GM23338 (cell line): ENCODE measurements around the gene DLX3. TPM values are rescaled to one million over a fixed set of nuclear protein-coding genes. Genes with fewer than 3 reads are reported as not detected.

Source experiments
- ATAC-seq: fragments of 200-7000 bp; cut with Tn5 transposase; 3 replicates; pipeline ENCODE4 v1.9.1; 2020
- DNase-seq: peaks from one replicate; pipeline ENCODE4 v3.0.0-alpha.2; 2015; ENCODE audit warnings: low spot score
- H2AFZ ChIP-seq: fragments of 200-600 bp; sonication (generic); 2 replicates; pipeline ENCODE4 v1.8.0; 2016; ENCODE audit warnings: antibody characterized with exemption, mild to moderate bottlenecking, moderate library complexity
- H3F3A ChIP-seq: fragments of 200-600 bp; sonication (generic); replicated peaks from 2 replicates; pipeline ENCODE4 v1.8.0; 2017; ENCODE audit warnings: antibody characterized with exemption, mixed run types, low read depth
- H3K27ac ChIP-seq: fragments of 200-600 bp; sonication (generic); 2 replicates; pipeline ENCODE4 v1.6.1; 2016; ENCODE audit warnings: low read depth
- H3K27me3 ChIP-seq: fragments of 200-600 bp; sonication (generic); 2 replicates; pipeline ENCODE4 v1.8.0; 2016; ENCODE audit warnings: mild to moderate bottlenecking, mixed run types, moderate library complexity; ENCODE audit not compliant: insufficient read depth
- H3K36me3 ChIP-seq: fragments of 200-600 bp; sonication (generic); 2 replicates; pipeline ENCODE4 v1.8.0; 2016; ENCODE audit warnings: mild to moderate bottlenecking; ENCODE audit not compliant: insufficient read depth
- H3K4me1 ChIP-seq: fragments of 200-600 bp; sonication (generic); 2 replicates; pipeline ENCODE4 v1.8.0; 2016; ENCODE audit warnings: mild to moderate bottlenecking, moderate library complexity; ENCODE audit not compliant: insufficient read depth
- H3K4me2 ChIP-seq: fragments of 200-600 bp; sonication (generic); 2 replicates; pipeline ENCODE4 v1.7.1; 2017; ENCODE audit warnings: mixed run types
- H3K4me3 ChIP-seq: fragments of 200-600 bp; sonication (generic); 2 replicates; pipeline ENCODE4 v1.6.1; 2016; ENCODE audit warnings: mixed run types
- H3K79me2 ChIP-seq: fragments of 200-600 bp; sonication (generic); replicated peaks from 2 replicates; pipeline ENCODE4 v1.8.0; 2017; ENCODE audit warnings: mild to moderate bottlenecking; ENCODE audit not compliant: insufficient read depth
- H3K9me2 ChIP-seq: fragments of 200-600 bp; sonication (generic); 2 replicates; pipeline ENCODE4 v1.8.0; 2017; ENCODE audit not compliant: insufficient read depth
- H4K20me1 ChIP-seq: fragments of 200-600 bp; sonication (generic); replicated peaks from 2 replicates; pipeline ENCODE4 v1.8.0; 2017; ENCODE audit warnings: mild to moderate bottlenecking; ENCODE audit not compliant: insufficient read depth
- H3K27ac Mint-ChIP-seq: 2 replicates; pipeline ENCODE4 v1.8.0; 2020; ENCODE audit warnings: inconsistent platforms, mild to moderate bottlenecking, moderate library complexity, mixed read lengths
- H3K27me3 Mint-ChIP-seq: 3 replicates; pipeline ENCODE4 v1.8.0; 2022; ENCODE audit warnings: low read depth, mild to moderate bottlenecking, moderate library complexity, mixed read lengths, inconsistent platforms; ENCODE audit not compliant: insufficient read depth, poor library complexity
- H3K36me3 Mint-ChIP-seq: 3 replicates; pipeline ENCODE4 v1.8.0; 2021; ENCODE audit warnings: low read depth, mild to moderate bottlenecking, inconsistent platforms, moderate library complexity, mixed read lengths
- H3K4me1 Mint-ChIP-seq: 3 replicates; pipeline ENCODE4 v1.8.0; 2020; ENCODE audit warnings: mild to moderate bottlenecking, inconsistent platforms, mixed read lengths
- H3K4me3 Mint-ChIP-seq: 3 replicates; pipeline ENCODE4 v1.8.0; 2021; ENCODE audit warnings: moderate library complexity, mild to moderate bottlenecking, inconsistent platforms, mixed read lengths
- H3K9me3 Mint-ChIP-seq: 3 replicates; pipeline ENCODE4 v1.8.0; 2020; ENCODE audit warnings: moderate library complexity, mild to moderate bottlenecking, inconsistent platforms, mixed read lengths
- CREB1 ChIP-seq: fragments of 250-450 bp; sonication (Bioruptor Pico); IDR thresholded peaks from 2 replicates; pipeline ENCODE4 v1.5.0; 2020; ENCODE audit warnings: low read depth, mild to moderate bottlenecking, moderate library complexity
- EZH2 ChIP-seq: fragments of 200-600 bp; sonication (generic); IDR thresholded peaks from one replicate; pipeline ENCODE4 v1.8.0; 2017; ENCODE audit warnings: antibody characterized with exemption, mild to moderate bottlenecking, low read depth; ENCODE audit not compliant: unreplicated experiment
- EZH2phosphoT487 ChIP-seq: fragments of 200-600 bp; sonication (generic); IDR thresholded peaks from one replicate; pipeline ENCODE4 v1.8.1; 2018; ENCODE audit warnings: antibody characterized with exemption; ENCODE audit not compliant: unreplicated experiment
- JUNB ChIP-seq: IDR thresholded peaks from one replicate; pipeline ENCODE4 v1.6.1; 2016; ENCODE audit warnings: antibody characterized with exemption; ENCODE audit not compliant: unreplicated experiment
- NANOG ChIP-seq: IDR thresholded peaks from 2 replicates; pipeline ENCODE4 v1.6.1; 2016; ENCODE audit warnings: antibody characterized with exemption, borderline replicate concordance
- POLR2AphosphoS5 ChIP-seq: IDR thresholded peaks from 2 replicates; pipeline ENCODE4 v1.6.1; 2016; ENCODE audit warnings: antibody characterized with exemption, low read depth
- STAT1 ChIP-seq: IDR thresholded peaks from one replicate; pipeline ENCODE4 v1.6.1; 2016; ENCODE audit warnings: antibody characterized with exemption; ENCODE audit not compliant: unreplicated experiment
- ZNF114 ChIP-seq: fragments of 250-450 bp; sonication (Bioruptor Pico); IDR thresholded peaks from 2 replicates; pipeline ENCODE4 v1.5.0; 2020; ENCODE audit warnings: mild to moderate bottlenecking, moderate library complexity
- ZNF331 ChIP-seq: fragments of 250-450 bp; sonication (Bioruptor Pico); IDR thresholded peaks from 2 replicates; pipeline ENCODE4 v1.5.0; 2020; ENCODE audit warnings: low read depth, mild to moderate bottlenecking, moderate library complexity
- polyA plus RNA-seq: library from polyadenylated mRNA; unstranded; fragments of >200 nt; fragmentation: Nextera tagmentation; extraction: Ambion mirVana; gene quantifications from 2 replicates; pipeline ENCODE4 v1.2.1, GENCODE V29; 2016
- total RNA-seq: library from RNA; depleted of rRNA; stranded (reverse); fragments of >200 nt; shearing (Covaris generic); gene quantifications from 2 replicates; pipeline ENCODE4 v1.2.3, GENCODE V29; 2014
- TF ChIP-seq, protein P1 (sequence below), 2 experiments: fragments of 200-600 bp in 1 of 2; sonication (generic) in 1 of 2; conservative IDR thresholded peaks; 2 replicates each; pipeline versions ENCODE4 v1.5.1 to v1.6.1; 2016 to 2017; ENCODE audit warnings: antibody characterized with exemption in 2 of 2, low read depth in 2 of 2, mild to moderate bottlenecking in 2 of 2, moderate library complexity in 1 of 2
- TF ChIP-seq, protein P2 (sequence below): fragments of 250-450 bp; sonication (Bioruptor Pico); IDR thresholded peaks from 2 replicates; pipeline ENCODE4 v1.5.0; 2020; ENCODE audit warnings: mild to moderate bottlenecking, moderate library complexity
- TF ChIP-seq, protein P3 (sequence below): IDR thresholded peaks from one replicate; pipeline ENCODE4 v1.6.1; 2018; ENCODE audit warnings: antibody characterized with exemption; ENCODE audit not compliant: unreplicated experiment
- TF ChIP-seq, protein P4 (sequence below): IDR thresholded peaks from 2 replicates; pipeline ENCODE4 v1.6.1; 2016; ENCODE audit warnings: antibody characterized with exemption

The DLX3 gene
- total and polyA plus RNA-seq, 2 experiments from 2014 or later = 0.14 to 0.27 TPM

DNA sequence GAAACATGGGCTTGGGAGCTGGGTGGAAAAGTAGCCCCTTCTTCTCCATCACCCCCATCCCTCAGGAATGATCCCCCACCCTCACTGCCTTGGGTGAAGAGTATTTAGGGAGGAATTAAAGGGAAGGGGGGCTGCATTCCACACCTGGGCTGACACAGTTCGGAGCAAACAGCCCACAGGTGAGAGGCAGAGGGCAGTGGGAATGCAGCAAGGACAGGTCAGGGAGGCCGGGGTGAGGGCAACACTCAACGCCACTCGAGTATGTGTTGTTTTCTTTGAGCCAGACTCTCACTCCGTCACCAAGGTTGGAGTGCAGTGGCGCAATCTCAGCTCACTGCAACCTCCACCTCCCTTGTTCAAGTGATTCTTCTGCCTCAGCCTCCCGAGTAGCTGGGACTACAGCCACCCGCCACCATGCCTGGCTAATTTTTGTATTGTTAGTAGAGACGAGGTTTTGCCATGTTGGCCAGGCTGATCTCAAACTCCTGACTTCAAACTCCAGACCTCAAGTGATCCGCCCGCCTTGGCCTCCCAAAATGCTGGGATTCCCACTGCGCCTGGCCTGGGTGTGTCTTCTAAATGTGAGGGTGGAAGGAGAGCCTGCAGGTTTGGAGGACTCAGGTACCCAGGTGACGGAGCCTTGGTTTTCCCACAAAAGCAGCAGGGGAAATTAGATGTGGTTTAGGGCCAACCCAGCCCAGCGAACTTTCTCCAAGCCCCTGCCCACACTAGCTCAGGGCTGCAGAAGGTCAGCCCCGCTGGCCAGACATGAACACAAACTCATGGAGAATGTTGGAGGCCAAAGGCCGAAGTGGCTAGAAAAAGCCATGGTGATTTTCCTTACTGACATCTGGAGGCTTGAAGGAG lies 39.7 kb upstream of the DLX3 start:
- H3K9me3 Mint-ChIP-seq = no peaks in the 10 kb centered on the region
- H3K4me1 Mint-ChIP-seq = peaks cover 14% of the 10 kb centered on the region; the same call in 2 of the 3 replicates
- no peak overlapping the region for H3K4me3 ChIP-seq
- peaks cover 5% of the 10 kb centered on the region for H3K27me3 Mint-ChIP-seq
- H3K4me3 Mint-ChIP-seq = no peak overlapping the region; the same call in 2 of the 3 replicates
- no peak overlapping the region for H3K27ac ChIP-seq
- H3K4me1 ChIP-seq = peaks cover 4% of the 10 kb centered on the region; the same call in 1 of the 2 replicates
- TF ChIP-seq, protein P1, sequence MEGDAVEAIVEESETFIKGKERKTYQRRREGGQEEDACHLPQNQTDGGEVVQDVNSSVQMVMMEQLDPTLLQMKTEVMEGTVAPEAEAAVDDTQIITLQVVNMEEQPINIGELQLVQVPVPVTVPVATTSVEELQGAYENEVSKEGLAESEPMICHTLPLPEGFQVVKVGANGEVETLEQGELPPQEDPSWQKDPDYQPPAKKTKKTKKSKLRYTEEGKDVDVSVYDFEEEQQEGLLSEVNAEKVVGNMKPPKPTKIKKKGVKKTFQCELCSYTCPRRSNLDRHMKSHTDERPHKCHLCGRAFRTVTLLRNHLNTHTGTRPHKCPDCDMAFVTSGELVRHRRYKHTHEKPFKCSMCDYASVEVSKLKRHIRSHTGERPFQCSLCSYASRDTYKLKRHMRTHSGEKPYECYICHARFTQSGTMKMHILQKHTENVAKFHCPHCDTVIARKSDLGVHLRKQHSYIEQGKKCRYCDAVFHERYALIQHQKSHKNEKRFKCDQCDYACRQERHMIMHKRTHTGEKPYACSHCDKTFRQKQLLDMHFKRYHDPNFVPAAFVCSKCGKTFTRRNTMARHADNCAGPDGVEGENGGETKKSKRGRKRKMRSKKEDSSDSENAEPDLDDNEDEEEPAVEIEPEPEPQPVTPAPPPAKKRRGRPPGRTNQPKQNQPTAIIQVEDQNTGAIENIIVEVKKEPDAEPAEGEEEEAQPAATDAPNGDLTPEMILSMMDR (conservative IDR thresholded peaks at IDR 0.05; ENCODE audit: low read depth in 2 of 2) = no peak
- TF ChIP-seq STAT1 (no peak), JUNB (no peak), POLR2AphosphoS5 (no peak), EZH2 (no peak), EZH2phosphoT487 (no peak), ZNF114 (CRISPR knock-in tag) (no peak), ZNF331 (CRISPR knock-in tag) (no peak), CREB1 (CRISPR knock-in tag) (no peak), NANOG (no peak)
- TF ChIP-seq, protein P2, sequence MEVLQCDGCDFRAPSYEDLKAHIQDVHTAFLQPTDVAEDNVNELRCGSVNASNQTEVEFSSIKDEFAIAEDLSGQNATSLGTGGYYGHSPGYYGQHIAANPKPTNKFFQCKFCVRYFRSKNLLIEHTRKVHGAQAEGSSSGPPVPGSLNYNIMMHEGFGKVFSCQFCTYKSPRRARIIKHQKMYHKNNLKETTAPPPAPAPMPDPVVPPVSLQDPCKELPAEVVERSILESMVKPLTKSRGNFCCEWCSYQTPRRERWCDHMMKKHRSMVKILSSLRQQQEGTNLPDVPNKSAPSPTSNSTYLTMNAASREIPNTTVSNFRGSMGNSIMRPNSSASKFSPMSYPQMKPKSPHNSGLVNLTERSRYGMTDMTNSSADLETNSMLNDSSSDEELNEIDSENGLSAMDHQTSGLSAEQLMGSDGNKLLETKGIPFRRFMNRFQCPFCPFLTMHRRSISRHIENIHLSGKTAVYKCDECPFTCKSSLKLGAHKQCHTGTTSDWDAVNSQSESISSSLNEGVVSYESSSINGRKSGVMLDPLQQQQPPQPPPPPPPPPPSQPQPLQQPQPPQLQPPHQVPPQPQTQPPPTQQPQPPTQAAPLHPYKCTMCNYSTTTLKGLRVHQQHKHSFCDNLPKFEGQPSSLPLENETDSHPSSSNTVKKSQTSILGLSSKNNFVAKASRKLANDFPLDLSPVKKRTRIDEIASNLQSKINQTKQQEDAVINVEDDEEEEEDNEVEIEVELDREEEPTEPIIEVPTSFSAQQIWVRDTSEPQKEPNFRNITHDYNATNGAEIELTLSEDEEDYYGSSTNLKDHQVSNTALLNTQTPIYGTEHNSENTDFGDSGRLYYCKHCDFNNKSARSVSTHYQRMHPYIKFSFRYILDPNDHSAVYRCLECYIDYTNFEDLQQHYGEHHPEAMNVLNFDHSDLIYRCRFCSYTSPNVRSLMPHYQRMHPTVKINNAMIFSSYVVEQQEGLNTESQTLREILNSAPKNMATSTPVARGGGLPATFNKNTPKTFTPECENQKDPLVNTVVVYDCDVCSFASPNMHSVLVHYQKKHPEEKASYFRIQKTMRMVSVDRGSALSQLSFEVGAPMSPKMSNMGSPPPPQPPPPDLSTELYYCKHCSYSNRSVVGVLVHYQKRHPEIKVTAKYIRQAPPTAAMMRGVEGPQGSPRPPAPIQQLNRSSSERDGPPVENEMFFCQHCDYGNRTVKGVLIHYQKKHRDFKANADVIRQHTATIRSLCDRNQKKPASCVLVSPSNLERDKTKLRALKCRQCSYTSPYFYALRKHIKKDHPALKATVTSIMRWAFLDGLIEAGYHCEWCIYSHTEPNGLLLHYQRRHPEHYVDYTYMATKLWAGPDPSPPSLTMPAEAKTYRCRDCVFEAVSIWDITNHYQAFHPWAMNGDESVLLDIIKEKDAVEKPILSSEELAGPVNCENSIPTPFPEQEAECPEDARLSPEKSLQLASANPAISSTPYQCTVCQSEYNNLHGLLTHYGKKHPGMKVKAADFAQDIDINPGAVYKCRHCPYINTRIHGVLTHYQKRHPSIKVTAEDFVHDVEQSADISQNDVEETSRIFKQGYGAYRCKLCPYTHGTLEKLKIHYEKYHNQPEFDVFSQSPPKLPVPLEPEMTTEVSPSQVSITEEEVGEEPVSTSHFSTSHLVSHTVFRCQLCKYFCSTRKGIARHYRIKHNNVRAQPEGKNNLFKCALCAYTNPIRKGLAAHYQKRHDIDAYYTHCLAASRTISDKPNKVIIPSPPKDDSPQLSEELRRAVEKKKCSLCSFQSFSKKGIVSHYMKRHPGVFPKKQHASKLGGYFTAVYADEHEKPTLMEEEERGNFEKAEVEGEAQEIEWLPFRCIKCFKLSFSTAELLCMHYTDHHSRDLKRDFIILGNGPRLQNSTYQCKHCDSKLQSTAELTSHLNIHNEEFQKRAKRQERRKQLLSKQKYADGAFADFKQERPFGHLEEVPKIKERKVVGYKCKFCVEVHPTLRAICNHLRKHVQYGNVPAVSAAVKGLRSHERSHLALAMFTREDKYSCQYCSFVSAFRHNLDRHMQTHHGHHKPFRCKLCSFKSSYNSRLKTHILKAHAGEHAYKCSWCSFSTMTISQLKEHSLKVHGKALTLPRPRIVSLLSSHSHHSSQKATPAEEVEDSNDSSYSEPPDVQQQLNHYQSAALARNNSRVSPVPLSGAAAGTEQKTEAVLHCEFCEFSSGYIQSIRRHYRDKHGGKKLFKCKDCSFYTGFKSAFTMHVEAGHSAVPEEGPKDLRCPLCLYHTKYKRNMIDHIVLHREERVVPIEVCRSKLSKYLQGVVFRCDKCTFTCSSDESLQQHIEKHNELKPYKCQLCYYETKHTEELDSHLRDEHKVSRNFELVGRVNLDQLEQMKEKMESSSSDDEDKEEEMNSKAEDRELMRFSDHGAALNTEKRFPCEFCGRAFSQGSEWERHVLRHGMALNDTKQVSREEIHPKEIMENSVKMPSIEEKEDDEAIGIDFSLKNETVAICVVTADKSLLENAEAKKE = no peak
- TF ChIP-seq, protein P3, sequence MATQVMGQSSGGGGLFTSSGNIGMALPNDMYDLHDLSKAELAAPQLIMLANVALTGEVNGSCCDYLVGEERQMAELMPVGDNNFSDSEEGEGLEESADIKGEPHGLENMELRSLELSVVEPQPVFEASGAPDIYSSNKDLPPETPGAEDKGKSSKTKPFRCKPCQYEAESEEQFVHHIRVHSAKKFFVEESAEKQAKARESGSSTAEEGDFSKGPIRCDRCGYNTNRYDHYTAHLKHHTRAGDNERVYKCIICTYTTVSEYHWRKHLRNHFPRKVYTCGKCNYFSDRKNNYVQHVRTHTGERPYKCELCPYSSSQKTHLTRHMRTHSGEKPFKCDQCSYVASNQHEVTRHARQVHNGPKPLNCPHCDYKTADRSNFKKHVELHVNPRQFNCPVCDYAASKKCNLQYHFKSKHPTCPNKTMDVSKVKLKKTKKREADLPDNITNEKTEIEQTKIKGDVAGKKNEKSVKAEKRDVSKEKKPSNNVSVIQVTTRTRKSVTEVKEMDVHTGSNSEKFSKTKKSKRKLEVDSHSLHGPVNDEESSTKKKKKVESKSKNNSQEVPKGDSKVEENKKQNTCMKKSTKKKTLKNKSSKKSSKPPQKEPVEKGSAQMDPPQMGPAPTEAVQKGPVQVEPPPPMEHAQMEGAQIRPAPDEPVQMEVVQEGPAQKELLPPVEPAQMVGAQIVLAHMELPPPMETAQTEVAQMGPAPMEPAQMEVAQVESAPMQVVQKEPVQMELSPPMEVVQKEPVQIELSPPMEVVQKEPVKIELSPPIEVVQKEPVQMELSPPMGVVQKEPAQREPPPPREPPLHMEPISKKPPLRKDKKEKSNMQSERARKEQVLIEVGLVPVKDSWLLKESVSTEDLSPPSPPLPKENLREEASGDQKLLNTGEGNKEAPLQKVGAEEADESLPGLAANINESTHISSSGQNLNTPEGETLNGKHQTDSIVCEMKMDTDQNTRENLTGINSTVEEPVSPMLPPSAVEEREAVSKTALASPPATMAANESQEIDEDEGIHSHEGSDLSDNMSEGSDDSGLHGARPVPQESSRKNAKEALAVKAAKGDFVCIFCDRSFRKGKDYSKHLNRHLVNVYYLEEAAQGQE = no peak
- TF ChIP-seq, protein P4, sequence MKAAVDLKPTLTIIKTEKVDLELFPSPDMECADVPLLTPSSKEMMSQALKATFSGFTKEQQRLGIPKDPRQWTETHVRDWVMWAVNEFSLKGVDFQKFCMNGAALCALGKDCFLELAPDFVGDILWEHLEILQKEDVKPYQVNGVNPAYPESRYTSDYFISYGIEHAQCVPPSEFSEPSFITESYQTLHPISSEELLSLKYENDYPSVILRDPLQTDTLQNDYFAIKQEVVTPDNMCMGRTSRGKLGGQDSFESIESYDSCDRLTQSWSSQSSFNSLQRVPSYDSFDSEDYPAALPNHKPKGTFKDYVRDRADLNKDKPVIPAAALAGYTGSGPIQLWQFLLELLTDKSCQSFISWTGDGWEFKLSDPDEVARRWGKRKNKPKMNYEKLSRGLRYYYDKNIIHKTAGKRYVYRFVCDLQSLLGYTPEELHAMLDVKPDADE = no peak
- DNase-seq = no peak
- no peaks in the 10 kb centered on the region for H3K79me2 ChIP-seq
- ATAC-seq = peak; percentile 45
- no peaks in the 10 kb centered on the region for H3K36me3 Mint-ChIP-seq
- no peaks in the 10 kb centered on the region for H3K9me2 ChIP-seq
- no peaks in the 10 kb centered on the region for H3K27me3 ChIP-seq
- no peak overlapping the region for H2AFZ ChIP-seq
- no peak overlapping the region for H3K4me2 ChIP-seq
- no peaks in the 10 kb centered on the region for H3F3A ChIP-seq
- H3K27ac Mint-ChIP-seq = no peak overlapping the region
- no peaks in the 10 kb centered on the region for H3K36me3 ChIP-seq
- H4K20me1 ChIP-seq = no peaks in the 10 kb centered on the region
